Tongue (tissue), 2 donors: ENCODE measurements around the gene DRAP1. TPM values are rescaled to one million over a fixed set of nuclear protein-coding genes. Genes with fewer than 3 reads are reported as not detected.
A peak's percentile ranks its signal among the peaks of the same experiment; 100 is the strongest.
"Not testable (repeated sequence)": the region's sequence is repeated elsewhere in the genome, so short reads cannot be mapped to it uniquely, and the experiment has no call there.

Experiments used
- DNase-seq: peaks from one replicate; pipeline ENCODE4 v3.0.0-alpha.2; 2015
- total RNA-seq: library from RNA; depleted of rRNA; stranded (reverse); fragments of >200 nt; gene quantifications from one replicate; pipeline ENCODE4 v1.2.3, GENCODE V29; 2014

Gene DRAP1
- total RNA-seq, 1 donor from 2014 or later, result 49.2 TPM

DNA sequence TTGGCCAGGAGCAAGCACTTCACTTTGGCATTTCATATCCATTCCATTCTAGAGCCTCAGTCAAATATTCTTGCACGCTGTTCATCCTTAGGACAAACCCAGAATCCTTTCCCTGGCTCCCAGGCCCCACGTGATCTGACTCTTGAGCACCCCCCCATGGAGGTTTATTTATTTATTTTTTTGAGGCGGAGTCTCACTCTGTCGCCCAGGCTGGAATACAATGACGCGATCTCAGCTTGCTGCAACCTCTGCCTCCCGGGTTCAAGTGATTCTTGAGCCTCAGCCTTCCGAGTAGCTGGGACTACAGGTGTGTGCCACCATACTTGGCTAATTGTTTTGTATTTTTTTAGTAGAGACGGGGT, 13.3 kb downstream of the DRAP1 start:
- DNase-seq, result no peak

DNA sequence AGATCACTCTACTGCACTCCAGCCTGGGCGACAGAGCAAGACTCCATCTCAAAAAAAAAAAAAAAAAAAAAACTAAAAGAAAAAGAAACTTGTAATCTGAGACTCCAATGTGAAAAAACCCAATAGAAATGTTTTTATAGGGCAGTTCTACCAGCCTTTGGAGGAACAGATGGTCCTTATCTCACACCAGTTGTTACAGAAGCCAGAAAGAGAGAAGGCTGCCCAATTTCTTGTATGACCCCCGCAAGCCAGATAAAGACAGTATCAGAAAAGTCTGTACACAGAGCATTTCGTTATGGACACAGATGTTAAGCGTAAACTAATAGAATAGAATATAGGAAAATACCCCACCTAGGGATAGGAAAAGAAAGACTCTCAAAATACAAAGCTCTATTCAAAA, 14.8 kb downstream of the DRAP1 start:
- peak; percentile 65 for DNase-seq

DNA sequence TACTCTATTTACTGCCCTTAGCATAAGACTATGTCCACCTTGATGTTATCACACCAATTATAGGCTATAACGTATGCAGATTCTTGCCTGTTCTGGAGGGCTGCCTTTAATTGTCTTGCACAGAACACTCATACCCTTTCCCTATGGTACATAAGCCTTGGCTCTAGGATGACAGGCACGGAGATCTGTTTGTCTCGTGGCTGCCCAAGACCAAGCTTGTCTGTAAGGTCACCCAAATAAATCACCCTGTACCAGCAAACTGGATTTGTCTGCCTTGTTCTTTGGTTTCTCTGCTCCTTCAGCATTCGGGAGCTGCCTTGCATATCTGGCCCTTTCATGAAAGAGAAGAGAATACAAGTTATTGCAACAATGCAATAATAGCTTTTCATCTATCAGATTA, 18.5 kb downstream of the DRAP1 start:
- DNase-seq, result no peak

DNA sequence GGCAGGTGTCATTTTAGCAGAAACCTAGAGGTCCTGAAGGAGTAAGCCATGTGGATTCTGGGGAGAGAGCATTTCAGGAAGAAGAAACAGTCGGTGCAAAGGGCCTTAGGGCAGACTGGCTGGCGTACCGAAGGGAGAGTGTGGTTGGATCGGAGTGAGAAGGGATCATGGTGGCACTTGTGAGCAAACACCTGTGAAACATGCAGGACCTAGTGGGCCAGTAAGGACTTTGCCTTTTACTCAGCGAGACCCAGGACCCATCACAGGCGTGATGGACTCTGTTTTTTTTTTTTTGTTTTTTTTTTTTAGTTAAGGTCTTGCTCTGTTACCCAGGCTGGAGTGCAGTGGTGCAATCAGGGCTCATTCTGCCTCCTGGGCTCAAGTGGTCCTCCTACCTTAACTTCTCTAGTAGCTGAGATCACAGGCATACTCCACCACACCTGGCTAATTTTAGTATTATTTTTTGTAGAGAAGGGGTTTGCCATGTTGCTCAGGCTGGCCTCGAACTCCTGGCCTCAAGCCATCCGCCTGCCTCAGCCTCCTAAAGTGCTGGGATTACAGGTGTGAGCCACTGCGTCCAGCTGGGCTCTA, 22.6 kb downstream of the DRAP1 start:
- no peak for DNase-seq

DNA sequence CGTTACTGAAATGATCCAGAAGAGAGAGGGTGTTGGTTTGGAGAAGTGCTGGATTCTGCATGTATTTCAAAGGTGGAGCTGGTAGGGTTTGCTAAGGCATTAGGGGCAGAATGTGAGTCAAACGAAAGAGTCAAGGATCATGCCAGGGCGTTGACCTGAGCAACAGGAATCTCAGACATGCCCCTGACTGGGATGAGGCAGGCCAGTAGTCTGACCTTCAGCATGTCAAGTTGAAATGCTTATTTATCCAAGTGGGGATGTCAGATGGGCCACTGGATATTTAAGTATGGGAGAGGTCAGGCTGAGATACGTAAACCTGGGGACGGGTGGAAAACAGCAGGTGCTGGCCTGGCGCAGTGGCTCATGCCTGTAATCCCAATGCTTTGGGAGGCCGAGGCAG, 23.3 kb downstream of the DRAP1 start:
- no peak for DNase-seq

DNA sequence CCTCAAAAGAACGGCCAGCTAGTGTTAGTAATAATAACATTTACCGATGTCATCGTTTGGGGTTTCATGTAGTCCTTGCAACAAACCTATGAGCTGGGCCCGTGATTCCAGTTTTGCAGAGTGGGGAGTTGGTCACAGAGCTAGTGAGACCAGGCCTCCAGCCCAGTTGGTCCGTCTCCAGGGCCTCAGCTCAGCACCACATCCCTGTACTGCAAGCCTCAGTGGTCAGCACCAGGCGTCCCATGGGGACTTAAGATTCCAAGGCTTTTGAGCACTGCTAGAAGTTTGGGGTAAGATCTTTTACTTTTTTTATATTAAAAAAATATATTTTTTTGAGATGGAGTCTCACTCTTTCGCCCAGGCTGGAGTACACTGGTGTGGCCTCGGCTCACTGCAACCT, 25.0 kb downstream of the DRAP1 start:
- no peak for DNase-seq

DNA sequence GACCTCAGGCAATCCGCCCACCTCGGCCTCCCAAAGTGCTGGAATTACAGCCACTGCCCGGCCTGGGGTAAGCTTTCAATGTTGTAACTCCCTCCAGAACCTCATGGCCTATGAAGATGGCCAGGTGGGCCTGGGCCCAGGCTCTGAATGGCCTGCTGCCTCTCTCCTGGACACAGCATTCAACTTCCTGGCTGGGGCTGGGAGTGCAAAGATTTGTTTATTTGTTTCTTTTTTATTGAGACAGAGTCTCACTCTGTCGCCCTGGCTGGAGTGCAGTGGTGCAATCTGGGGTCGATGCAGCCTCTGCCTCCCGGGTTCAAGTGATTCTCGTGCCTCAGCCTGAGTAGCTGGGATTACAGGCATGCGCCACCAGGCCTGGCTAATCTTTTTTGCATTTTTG, 25.5 kb downstream of the DRAP1 start:
- no peak for DNase-seq

DNA sequence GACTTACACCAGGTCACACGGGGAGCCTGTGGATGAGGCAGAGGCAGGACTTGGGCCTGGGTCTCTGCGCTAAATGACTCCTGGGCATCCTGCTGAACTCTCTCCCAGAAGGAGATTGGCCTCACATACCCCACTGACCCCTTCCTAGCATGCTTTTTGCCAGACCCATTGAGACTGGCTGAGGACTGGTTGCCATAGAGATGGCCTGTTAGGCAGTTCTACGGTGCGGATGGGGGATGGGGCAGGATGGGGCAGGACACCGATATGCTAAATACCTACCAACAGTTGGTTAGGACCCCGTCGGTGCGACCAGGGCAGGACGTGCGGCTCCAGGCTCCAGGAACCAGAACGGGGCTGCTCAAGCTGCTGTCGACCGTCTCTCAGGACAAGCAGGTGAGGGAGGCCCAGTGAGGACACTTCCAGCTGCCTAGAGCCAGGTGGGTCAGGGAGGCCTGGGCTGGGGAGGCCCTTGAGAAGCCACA, 26.2 kb downstream of the DRAP1 start, which contains the start of gene TSGA10IP:
Gene TSGA10IP (plus strand): TSS at position 51 of the 482 bp plus-strand sequence. CDS start 196 bp downstream, at position 247.
- no peak for DNase-seq

DNA sequence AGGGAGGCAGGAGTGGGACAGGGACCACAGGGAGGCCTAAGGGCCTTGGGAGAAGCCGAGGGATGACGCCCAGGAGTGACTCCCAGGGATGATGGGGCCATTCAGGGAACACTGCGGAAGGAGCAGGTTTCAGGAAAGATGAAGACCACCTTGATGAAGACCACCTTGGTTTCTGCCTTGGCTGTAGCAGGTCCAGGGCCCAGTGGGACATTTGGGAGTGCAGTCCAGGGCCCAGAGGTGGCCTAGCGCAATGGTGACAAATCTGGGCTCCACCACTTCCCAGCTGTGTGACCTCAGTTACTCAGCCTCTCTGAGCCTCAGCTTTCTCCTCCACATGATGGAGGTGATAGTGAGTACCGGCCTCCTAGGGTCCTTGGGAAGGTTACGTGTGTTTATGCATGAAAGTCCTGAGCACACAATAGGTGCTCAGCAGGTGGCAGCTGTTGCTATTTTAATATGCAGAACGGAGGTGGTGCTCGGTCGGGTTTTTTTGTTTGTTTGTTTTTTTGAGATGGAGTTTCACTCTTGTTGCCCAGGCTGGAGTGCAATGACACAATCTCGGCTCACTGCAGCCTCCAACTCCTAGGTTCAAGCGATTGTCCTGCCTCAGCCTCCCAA, 26.8 kb downstream of the DRAP1 start:
- no peak for DNase-seq

DNA sequence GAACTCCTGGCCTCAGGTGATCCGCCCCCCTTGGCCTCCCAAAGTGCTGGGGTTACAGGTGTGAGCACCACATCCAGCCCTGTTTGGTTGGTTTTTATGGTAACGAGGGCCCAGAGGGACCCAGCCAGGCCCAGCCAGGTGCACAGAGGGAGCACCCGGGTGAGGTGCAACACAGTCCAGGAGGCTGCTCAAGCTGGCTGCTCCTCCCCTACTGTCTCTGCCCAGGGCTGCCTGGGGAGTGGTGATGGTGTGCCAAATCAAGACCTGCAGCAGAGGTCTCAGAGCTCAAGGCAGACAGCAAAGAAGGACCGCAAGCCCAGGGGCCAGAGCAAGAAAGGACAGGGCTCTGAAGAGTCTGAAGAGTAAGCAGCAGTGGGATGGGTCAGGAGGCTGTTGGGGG, 27.4 kb downstream of the DRAP1 start:
- no peak for DNase-seq

DNA sequence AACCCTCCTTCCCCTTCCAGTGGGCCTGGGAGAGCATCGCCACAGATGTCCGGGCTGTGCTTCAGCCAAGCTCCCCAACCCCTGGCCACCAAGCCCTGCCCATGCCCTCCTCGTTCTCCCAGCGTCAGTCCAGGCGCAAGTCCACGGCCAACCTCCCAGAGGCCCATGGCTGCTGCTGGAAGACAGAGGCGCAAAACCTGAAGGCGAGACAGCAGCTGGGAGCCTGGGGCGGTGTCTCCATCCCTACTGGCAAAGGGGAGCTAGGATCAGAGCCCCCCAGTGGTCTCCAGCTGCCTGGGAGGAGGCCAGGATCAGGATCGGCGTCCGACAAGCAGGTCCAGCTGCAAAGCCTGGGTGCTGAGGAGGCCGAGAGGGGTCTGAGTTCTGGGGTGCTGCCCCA, 27.9 kb downstream of the DRAP1 start:
- DNase-seq, result peak; percentile 7

DNA sequence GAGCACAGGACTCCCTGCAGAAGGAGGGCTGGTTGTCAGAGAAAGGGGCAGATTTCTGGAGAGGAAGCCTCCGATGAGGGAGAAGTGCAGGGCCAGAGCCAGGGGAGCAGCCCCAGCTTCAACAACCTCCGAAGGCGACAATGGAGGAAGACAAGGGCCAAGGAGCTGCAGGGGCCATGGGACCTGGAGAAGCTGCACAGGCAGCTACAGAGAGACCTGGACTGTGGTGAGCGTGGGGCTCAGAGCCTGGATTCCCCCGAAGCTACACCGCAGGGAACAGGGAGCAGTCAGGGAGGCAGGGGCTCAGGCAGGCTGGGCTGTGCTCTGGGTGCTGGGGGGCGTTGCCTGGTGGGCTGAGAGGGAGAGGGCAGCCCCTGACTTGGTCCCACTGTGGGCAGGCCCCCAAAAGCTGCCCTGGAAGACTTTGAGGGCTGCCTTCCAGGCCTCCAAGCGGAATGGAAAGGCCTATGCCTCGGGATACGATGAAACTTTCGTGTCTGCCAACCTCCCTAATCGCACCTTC, 28.4 kb downstream of the DRAP1 start:
- no peak for DNase-seq

DNA sequence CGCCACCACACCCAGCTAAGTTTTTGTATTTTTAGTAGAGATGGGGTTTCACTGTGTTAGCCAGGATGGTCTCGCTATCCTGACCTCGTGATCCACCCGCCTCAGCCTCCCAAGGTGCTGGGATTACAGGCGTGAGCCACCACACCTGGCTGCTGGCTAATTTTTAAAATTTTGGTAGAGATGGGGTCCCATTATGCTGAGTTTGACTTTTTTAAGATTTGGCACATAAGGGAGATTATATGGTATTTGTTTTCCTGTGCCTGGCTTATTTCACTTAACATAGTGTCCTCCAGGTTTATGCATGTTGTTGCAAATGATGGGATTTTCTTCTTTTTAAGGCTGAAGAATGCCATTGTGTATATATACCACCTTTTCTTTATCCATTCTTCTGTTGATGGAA, 31.5 kb downstream of the DRAP1 start:
- not testable (repeated sequence) for DNase-seq

DNA sequence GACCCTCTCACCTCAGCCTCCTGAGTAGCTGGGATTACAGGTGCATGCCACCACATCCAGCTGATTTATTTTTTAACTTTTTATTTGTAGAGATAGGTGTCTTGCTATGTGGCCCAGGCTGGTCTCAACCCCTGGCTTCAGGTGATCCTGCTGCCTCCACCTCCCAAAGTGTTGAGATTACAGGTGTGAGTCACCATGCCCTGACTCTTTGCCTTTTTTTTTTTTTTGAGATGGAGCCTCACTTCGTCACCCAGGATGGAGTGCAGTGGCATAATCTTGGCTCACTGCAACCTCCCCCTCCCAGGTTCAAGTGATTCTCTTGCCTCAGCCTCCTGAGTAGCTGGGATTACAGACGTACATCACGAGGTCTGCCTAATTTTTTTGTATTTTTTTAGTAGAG, 32.4 kb downstream of the DRAP1 start:
- DNase-seq, result not testable (repeated sequence)

DNA sequence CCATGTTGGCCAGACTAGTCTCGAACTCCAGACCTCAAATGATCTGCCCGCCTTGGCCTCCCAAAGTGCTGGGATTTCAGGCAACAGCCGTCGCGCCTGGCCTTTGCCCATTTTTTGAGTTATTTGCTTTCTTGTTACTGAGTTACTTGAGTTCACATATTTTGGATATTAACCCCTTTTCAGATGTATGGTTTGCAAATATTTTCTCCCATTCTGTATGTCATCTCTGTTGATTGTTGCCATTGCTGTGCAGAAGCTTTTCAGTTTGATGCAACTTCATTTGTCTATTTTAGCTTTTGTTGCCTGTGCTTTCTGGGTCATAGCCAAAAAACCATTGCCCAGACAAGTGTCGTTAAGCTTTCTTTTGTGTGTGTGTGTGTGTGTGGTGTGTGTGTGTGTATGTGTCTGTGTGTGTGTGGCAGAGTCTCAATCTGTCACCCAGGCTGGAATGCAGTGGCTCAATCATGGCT, 32.9 kb downstream of the DRAP1 start:
- DNase-seq, result peak; percentile 21

DNA sequence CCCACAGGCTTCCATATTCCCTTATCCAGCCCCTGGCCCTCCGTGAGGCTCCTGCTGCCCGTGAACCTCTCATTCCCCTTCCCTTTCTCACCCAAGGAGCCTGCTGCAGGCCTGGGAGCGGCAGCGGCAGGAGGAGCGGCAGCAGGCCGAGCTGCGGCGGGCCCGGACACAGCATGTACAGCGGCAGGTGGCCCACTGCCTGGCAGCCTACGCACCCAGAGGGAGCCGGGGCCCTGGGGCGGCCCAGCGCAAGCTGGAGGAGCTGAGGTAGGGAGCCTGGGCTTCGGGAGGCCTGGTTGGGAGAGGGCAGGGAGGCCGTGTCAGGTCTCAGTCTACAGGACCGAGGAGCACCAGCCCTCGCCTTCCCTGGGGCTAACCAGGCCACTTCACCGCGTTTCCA, 34.2 kb downstream of the DRAP1 start:
- no peak for DNase-seq

DNA sequence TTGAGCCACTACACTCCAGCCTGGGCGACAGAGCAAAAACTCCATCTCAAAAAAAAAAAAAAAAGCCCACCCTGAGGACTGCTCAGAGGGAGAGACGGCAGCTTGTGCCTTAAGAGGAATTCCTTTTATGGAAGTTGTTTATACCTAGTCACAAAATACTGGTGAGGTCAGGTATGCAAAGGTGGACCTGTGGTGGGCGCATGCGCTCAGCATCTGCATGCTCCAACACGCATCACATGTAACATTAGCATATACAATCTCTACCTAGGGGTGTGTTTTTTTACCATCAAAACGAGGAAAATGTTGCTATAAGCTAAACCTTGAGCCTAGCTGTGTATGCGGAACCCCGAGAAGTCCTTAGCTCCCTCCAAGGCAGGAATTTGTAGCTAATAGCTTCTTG, 35.5 kb downstream of the DRAP1 start:
- peak; percentile 17 for DNase-seq

DNA sequence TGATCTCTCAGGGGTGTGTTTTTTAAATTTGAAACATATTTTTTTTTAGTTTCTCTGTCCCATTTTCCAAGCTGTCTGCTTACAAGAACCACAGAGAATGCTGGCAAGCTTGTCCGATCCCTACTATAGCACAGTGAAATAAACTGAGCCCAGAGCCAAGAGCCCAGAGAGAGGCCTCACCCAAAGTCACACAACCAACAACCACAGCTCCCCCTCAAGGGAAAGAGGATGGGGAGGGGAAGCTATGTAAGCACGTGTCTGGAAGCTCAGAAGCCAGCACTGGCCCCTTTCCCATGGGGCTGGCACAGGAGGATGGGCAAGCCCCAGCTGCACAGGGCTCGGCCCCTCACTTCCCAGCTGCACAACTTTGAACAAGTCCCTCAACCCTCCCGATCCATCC, 39.1 kb downstream of the DRAP1 start:
- DNase-seq, result no peak

DNA sequence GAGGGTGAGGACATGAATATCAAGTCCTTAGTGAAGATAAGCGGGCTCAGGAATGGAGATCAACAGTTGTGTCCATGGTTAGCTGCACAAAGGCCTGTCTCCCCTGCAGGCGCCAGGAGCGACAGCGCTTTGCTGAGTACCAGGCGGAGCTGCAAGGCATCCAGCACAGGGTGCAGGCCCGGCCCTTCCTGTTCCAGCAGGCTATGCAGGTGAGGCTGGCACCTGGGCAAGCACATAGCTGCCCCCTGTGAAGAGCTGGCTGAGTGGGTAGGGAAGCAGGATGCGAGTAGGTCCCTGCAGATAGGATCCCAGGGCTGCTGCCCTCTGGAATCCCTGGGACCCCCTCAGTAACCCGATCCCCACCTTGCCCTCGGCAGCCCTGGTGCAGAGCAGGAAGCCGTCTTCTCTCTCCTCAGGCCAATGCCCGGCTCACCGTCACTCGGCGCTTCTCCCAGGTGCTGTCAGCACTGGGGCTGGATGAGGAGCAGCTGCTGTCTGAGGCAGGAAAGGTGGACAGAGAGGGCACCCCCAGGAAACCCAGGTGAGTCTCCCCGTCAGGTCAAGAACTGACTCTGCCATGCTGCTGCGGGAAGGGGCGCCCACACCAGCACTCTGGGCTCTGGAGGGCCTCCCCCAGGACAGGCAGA, 39.7 kb downstream of the DRAP1 start:
- no peak for DNase-seq

DNA sequence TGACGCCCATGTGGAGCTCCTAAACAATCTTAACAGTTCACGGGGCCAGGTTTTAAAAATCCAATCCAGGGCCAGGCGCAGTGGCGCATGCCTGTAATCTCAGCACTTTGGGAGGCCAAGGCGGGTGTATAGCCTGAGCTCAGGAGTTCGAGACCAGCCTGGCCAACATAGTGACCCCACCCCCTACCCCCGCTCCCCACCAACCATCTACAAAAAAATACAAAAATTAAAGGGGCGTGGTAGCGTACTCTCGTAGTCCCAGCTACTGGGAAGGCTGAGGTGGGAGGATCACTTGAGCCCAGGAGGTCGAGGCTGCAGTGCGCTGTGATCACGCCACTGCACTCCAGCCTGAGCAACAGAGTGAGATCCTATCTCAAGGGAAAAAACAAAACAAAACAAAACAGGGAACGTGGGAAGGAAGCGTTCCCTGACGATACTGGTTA, 41.6 kb downstream of the DRAP1 start:
- DNase-seq, result no peak

DNA sequence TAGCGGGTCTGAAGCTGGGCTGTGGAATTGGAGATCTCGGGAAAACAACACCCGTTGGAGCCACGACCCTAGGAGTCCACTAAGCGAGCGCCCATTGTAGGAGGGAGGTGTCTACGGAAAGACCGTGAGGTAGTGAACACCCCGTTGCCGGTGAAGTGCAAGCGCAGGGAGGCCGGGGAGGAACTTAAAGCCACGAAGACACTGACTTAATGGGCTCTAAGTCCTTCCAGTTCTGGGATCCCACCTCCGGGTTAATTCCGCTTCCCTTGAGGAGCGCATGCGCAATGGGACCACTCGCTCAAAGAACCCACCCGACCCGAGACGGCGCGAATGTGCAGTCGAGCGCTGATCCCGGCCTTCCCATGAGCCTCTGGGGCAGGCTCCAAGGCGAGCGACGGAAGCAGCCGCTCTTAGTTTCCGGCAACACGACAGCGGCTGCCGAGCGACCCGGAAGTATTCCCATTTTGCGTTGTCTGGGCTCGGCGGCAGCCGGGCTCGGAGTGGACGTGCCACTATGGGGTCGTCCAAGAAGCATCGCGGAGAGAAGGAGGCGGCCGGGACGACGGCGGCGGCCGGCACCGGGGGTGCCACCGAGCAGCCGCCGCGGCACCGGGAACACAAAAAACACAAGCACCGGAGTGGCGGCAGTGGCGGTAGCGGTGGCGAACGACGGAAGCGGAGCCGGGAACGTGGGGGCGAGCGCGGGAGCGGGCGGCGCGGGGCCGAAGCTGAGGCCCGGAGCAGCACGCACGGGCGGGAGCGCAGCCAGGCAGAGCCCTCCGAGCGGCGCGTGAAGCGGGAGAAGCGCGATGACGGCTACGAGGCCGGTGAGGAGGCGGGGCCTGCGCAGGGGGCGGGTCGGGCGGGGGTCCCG, 42.3 kb downstream of the DRAP1 start, which contains the start of gene SART1:
Gene SART1 (plus strand): TSS at position 468 of the 874 bp plus-strand sequence. CDS start 47 bp downstream, at position 515.
- peak; percentile 99 for DNase-seq

DNA sequence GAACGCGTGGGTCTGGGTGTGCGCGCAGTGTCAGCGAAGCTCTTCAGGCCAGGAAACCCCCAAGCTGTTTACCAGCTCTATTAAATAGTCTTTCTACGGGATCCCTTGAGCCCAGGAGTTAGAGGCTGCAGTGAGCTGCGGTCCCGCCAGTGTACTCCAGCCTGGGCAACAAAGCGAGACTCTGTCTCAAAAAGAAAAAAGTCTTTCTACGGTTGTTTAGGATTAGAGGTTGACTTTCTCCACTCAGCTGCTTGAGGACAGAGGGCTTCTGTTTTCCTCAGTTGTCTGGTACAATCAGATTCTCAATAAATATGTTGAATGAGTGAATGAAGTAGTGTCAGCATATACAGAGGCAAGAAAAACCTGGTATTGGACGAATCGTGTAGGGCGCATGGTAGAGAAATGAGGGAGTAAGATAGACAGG, 42.9 kb downstream of the DRAP1 start:
- DNase-seq, result peak; percentile 21
